GM19023 (cell line): Measurements from ENCODE around the gene RNF31.

Experiments
- ATAC-seq: cut with Tn5 transposase; IDR thresholded peaks from one replicate; pipeline ENCODE4 v1.9.1; 2021; ENCODE audit warnings: mild to moderate bottlenecking, moderate library complexity; ENCODE audit not compliant: unreplicated experiment

RNF31 gene

GRCh38 chr14:24116128-24116814 is 31.0 kb upstream of the RNF31 start:
- ATAC-seq: no peak

GRCh38 chr14:24117179-24117578 is 30.1 kb upstream of the RNF31 start:
- no peak for ATAC-seq

GRCh38 chr14:24119691-24120090 is 27.6 kb upstream of the RNF31 start:
- ATAC-seq: no peak

GRCh38 chr14:24121210-24121609 is 26.1 kb upstream of the RNF31 start:
- ATAC-seq: no peak

GRCh38 chr14:24122416-24122815 is 24.9 kb upstream of the RNF31 start:
- no peak for ATAC-seq

GRCh38 chr14:24122898-24123297 is 24.4 kb upstream of the RNF31 start:
- no peak for ATAC-seq

GRCh38 chr14:24123424-24124417 is 23.6 kb upstream of the RNF31 start:
- ATAC-seq: peak; percentile 70

- ATAC-seq: no peak
Observed at GRCh38 chr14:24126939-24127338, 20.4 kb upstream of the RNF31 start.

- no peak for ATAC-seq
Observed at GRCh38 chr14:24127673-24128072, 19.6 kb upstream of the RNF31 start.

GRCh38 chr14:24129410-24129998 is 17.8 kb upstream of the RNF31 start:
- no peak for ATAC-seq

GRCh38 chr14:24130380-24130716 is 16.9 kb upstream of the RNF31 start, which contains the start of gene FITM1:
Gene FITM1 (plus strand): TSS chr14:24130659. CDS start chr14:24131564, 905 bp downstream.
- ATAC-seq: no peak

- ATAC-seq: no peak
Observed at GRCh38 chr14:24130717-24131548, 16.4 kb upstream of the RNF31 start.

- no peak for ATAC-seq
Observed at GRCh38 chr14:24131549-24131966, 15.7 kb upstream of the RNF31 start.

GRCh38 chr14:24132061-24132685 is 15.1 kb upstream of the RNF31 start:
- no peak for ATAC-seq

GRCh38 chr14:24132976-24133375 is 14.3 kb upstream of the RNF31 start:
- no peak for ATAC-seq

GRCh38 chr14:24133735-24134134 is 13.6 kb upstream of the RNF31 start:
- ATAC-seq: no peak

GRCh38 chr14:24135584-24135833 is 11.8 kb upstream of the RNF31 start:
- ATAC-seq: no peak

GRCh38 chr14:24135834-24136683 is 11.2 kb upstream of the RNF31 start, which contains the start of gene PSME1:
Gene PSME1 (plus strand): TSS chr14:24136194. CDS start chr14:24136263, 69 bp downstream.
- ATAC-seq: peak; percentile 92

- ATAC-seq: no peak
Observed at GRCh38 chr14:24136684-24137528, 10.4 kb upstream of the RNF31 start.
